ENCODE data around the gene ARHGAP31. TPM values are rescaled to one million over a fixed set of nuclear protein-coding genes. Genes with fewer than 3 reads are reported as not detected.
A peak's percentile ranks its signal among the peaks of the same experiment; 100 is the strongest.

Gene ARHGAP31
- total RNA-seq, 1 donor from 2014 or later: 4.2 TPM

GRCh38 chr3:119420196-119420595 lies 126.0 kb downstream of the ARHGAP31 start:
- DNase-seq (ENCODE audit: low read depth): no peak

GRCh38 chr3:119427669-119428068 lies 133.5 kb downstream of the ARHGAP31 start:
- DNase-seq (ENCODE audit: low read depth): no peak

- DNase-seq (ENCODE audit: low read depth): no peak
Observed at GRCh38 chr3:119428538-119428937, 134.4 kb downstream of the ARHGAP31 start.

DNA sequence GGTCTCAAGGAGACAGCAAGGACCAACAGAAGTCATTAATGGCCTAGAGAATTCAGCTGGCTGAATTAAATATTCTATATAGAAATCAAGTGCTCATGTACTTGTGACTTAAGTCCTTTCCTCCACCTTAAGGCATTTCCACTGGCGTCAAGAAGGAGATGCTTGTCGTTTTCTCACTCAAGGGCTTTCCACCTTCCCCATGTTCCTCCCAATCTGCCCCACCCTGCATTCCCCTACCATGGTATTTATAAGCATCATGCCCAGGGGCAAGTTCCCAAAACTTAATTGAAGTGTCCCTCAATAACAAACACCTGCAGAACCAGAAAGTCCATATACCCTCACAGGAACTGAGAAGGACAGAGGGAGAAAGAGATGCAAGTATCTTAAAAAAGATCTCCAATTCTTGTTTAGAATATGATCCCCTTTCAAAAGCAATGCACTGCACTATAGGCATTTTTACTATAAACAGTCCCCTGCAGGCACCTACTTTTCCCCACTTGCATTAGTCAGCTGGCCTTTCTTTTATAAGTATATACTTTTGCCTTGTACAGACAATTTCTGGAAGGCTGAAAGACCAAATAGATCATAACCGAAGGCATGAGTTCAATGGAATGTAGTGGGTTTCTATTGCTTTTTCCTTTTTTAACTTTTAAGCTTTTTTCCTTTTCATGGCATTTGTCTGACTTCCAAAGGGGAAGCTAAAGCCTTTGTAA lies 139.6 kb downstream of the ARHGAP31 start:
- DNase-seq (ENCODE audit: low read depth): no peak

DNA sequence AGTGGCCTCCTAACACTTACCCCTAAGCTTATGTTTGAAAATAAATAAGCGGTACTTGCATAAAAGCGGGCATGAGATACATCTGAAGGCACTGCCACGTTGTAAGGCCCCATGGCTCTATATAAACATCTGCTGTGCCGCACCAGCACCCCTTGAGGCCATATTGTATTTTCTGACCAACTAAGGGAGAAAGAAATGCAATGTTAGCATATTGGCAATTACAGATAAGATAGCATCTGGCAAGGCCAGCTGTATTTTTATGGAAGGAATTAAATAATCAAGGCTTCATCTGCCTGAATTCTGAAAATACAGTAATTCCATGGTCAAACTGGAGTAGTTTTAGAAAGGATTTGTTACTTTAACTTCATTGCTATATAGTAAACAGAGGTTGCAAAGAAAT lies 140.5 kb downstream of the ARHGAP31 start:
- no peak for DNase-seq (ENCODE audit: low read depth)

- no peak for DNase-seq (ENCODE audit: low read depth)
Observed at GRCh38 chr3:119436977-119437376, 142.8 kb downstream of the ARHGAP31 start.

GRCh38 chr3:119437691-119438258 lies 143.6 kb downstream of the ARHGAP31 start:
- no peak for DNase-seq (ENCODE audit: low read depth)

- DNase-seq (ENCODE audit: low read depth): peak; percentile 17
Observed at GRCh38 chr3:119443179-119443578, 149.0 kb downstream of the ARHGAP31 start.

GRCh38 chr3:119444590-119444989 lies 150.4 kb downstream of the ARHGAP31 start:
- DNase-seq (ENCODE audit: low read depth): no peak

DNA sequence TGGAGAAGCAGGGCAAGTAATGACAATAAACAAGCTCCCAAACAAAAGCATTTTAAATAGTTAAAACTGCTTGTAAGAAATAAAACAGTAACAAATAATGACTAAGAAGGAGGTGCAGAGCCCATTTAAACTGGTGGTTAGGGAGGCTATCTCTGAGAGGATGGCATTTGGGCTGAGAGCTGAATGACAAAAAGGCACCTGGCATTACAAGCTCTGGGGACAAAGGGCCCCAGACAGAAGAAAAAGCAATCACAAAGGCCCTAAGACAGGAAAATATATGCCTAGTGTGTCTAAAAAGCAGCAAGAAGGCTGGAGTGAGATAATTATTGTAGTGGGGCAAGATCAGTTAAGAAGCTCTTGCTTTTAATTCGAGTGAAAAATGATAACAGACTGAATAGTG lies 159.6 kb downstream of the ARHGAP31 start:
- DNase-seq (ENCODE audit: low read depth): no peak

GRCh38 chr3:119456469-119456868 lies 162.3 kb downstream of the ARHGAP31 start:
- no peak for DNase-seq (ENCODE audit: low read depth)

DNA sequence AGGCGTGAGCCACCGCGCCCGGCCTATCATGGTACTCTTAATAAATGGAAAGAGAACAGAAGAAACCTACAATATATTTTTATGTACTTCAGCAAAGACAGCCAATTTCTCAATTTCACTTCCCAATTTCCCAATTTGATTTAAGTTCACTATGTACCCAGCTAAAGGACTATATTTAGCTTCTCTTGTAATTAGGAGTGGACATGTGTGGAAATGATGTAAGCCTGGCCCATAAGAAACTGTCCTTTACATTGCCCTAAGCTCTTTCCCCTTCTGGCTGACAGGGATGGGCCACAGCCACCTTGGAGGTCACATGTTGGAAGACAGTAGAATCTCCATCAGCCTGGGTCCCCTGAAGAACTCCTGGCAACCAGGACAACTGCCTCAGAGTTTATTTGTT lies 163.1 kb downstream of the ARHGAP31 start:
- no peak for DNase-seq (ENCODE audit: low read depth)

- peak; percentile 99 for DNase-seq (ENCODE audit: low read depth)
Observed at GRCh38 chr3:119463171-119464169, 169.3 kb downstream of the ARHGAP31 start, which contains the start of gene TMEM39A. TMEM39A (minus strand) TSS chr3:119463615; CDS start chr3:119462074, 1,541 bp downstream.

DNA sequence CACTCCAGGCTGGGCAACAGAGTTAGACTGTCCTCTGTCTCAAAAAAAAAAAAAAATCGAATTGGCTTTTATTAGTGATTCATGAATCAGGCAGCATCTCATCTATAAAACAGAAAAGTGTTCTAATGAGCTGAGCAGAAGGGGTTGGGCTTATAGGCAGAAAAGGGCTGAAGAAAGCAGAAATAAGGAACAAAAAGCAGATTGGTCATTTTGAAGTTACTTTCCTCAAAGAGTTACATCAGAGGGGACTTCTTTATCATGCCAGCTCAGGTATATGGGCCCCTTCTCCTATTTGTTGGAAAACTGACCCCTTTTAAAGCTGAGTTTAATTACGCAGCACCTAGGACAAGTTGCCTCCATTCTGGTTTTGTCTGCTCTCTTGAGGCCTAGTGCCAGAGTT lies 173.9 kb downstream of the ARHGAP31 start:
- DNase-seq (ENCODE audit: low read depth): no peak

GRCh38 chr3:119469418-119470189 lies 175.4 kb downstream of the ARHGAP31 start:
- peak; percentile 64 for DNase-seq (ENCODE audit: low read depth)

Other genes starting within 250 kb of the ARHGAP31 start
- not detected in 2 replicates for gene TEX55, start 148.2 kb upstream of the ARHGAP31 start, total RNA-seq
- not detected in 2 replicates for gene UPK1B, start 120.8 kb upstream of the ARHGAP31 start, total RNA-seq
- 10.1 and 18.2 TPM in 2 replicates for gene B4GALT4, start 53.5 kb upstream of the ARHGAP31 start, total RNA-seq
- gene TMEM39A, start 169.2 kb downstream of the ARHGAP31 start, total RNA-seq: 29.2 and 54.1 TPM in 2 replicates
- gene POGLUT1, start 174.6 kb downstream of the ARHGAP31 start, total RNA-seq: 20.7 and 21.0 TPM in 2 replicates
- 73.1 and 86.4 TPM in 2 replicates for gene TIMMDC1, start 204.2 kb downstream of the ARHGAP31 start, total RNA-seq